ENCODE measurements around the gene BLMH. TPM values are rescaled to one million over a fixed set of nuclear protein-coding genes. Genes with fewer than 3 reads are reported as not detected.
"Not testable (repeated sequence)": the region's sequence is repeated elsewhere in the genome, so short reads cannot be mapped to it uniquely, and the experiment has no call there.

The BLMH gene
- polyA plus RNA-seq, 1 experiment: 10.7 TPM

- ChIA-PET POLR2A (no interaction called here), CTCF (no interaction called here)
- Histone ChIP-seq H3K4me3 (ENCODE audit: low read depth, low read length) (no peak overlapping the region), H3K36me3 (ENCODE audit: control insufficient read depth, insufficient read depth, low read length) (no peaks in the 10 kb centered on the region), H3K27me3 (ENCODE audit: control insufficient read depth, insufficient read depth, low read length) (peaks cover 36% of the 10 kb centered on the region)
- DNase-seq (ENCODE audit: low read depth): no peak
- TF ChIP-seq, protein P1, sequence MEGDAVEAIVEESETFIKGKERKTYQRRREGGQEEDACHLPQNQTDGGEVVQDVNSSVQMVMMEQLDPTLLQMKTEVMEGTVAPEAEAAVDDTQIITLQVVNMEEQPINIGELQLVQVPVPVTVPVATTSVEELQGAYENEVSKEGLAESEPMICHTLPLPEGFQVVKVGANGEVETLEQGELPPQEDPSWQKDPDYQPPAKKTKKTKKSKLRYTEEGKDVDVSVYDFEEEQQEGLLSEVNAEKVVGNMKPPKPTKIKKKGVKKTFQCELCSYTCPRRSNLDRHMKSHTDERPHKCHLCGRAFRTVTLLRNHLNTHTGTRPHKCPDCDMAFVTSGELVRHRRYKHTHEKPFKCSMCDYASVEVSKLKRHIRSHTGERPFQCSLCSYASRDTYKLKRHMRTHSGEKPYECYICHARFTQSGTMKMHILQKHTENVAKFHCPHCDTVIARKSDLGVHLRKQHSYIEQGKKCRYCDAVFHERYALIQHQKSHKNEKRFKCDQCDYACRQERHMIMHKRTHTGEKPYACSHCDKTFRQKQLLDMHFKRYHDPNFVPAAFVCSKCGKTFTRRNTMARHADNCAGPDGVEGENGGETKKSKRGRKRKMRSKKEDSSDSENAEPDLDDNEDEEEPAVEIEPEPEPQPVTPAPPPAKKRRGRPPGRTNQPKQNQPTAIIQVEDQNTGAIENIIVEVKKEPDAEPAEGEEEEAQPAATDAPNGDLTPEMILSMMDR (IDR thresholded peaks at IDR 0.05; ENCODE audit: insufficient read depth, low read depth, low read length): no peak
Observed at GRCh38 chr17:30234964-30235363, 56.8 kb downstream of the BLMH start.

GRCh38 chr17:30234296-30234695, 57.4 kb downstream of the BLMH start:
- no peaks in the 10 kb centered on the region for H3K36me3 ChIP-seq (ENCODE audit: control insufficient read depth, insufficient read depth, low read length)
- H3K27me3 ChIP-seq (ENCODE audit: control insufficient read depth, insufficient read depth, low read length): peaks cover 35% of the 10 kb centered on the region
- CTCF ChIA-PET: no interaction called here
- POLR2A ChIA-PET: no interaction called here
- TF ChIP-seq, protein P1 (IDR thresholded peaks at IDR 0.05; ENCODE audit: insufficient read depth, low read depth, low read length): no peak
- H3K4me3 ChIP-seq (ENCODE audit: low read depth, low read length): no peak overlapping the region
- no peak for DNase-seq (ENCODE audit: low read depth)

DNA sequence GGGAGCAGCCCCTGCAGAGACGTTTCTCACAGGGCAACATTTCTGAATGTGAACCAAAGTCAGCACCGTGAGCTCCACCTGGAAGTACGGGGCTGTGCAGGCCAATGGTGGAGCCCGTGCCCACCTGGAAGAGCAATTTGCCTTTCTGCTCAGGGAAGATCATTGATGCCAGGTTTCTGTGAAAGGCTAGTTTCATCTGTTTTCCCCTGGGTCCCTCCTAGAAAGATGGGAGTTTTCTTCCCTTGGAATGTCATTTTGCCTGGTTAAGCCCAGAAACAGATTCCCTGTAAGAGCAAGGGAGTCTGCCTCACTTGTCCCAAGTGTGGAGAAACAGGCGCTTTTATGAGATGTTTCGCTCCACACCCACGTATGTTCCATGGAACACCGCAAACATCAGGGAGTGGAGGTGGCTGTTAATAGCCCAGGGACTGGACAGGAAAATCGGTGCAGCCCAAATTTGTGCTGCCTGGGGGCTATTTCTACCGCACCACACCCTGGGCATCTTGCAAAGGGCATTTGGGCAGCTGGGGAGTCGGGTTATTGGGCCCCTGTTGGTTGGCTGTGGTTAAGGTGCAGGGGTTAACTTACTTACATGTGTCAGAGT, 58.8 kb downstream of the BLMH start:
- TF ChIP-seq, protein P1 (IDR thresholded peaks at IDR 0.05; ENCODE audit: insufficient read depth, low read depth, low read length): no peak
- H3K27me3 ChIP-seq (ENCODE audit: control insufficient read depth, insufficient read depth, low read length): peaks cover 35% of the 10 kb centered on the region
- H3K36me3 ChIP-seq (ENCODE audit: control insufficient read depth, insufficient read depth, low read length): no peaks in the 10 kb centered on the region
- POLR2A ChIA-PET: no interaction called here
- no peak for DNase-seq (ENCODE audit: low read depth)
- CTCF ChIA-PET: interaction anchor here (0.8 kb wide), 1 partner anchor 11 kb away, joined by 3 read pairs; no protein-coding TSS in a partner anchor
- no peak overlapping the region for H3K4me3 ChIP-seq (ENCODE audit: low read depth, low read length)

- Histone ChIP-seq H3K36me3 (ENCODE audit: control insufficient read depth, insufficient read depth, low read length) (no peaks in the 10 kb centered on the region), H3K4me3 (ENCODE audit: low read depth, low read length) (no peak overlapping the region), H3K27me3 (ENCODE audit: control insufficient read depth, insufficient read depth, low read length) (peaks cover 32% of the 10 kb centered on the region)
- ChIA-PET CTCF (interaction anchor here (1.0 kb wide), 1 partner anchor 10 kb away, joined by 3 read pairs; no protein-coding TSS in a partner anchor), POLR2A (interaction anchor here (0.6 kb wide), 1 partner anchor 69 kb away, joined by 5 read pairs; no protein-coding TSS in a partner anchor)
- no peak for DNase-seq (ENCODE audit: low read depth)
- TF ChIP-seq, protein P1 (IDR thresholded peaks at IDR 0.05; ENCODE audit: insufficient read depth, low read depth, low read length): no peak
Observed at GRCh38 chr17:30232015-30232823, 59.5 kb downstream of the BLMH start.

GRCh38 chr17:30230596-30231125, 61.1 kb downstream of the BLMH start:
- POLR2A ChIA-PET: no interaction called here
- H3K27me3 ChIP-seq (ENCODE audit: control insufficient read depth, insufficient read depth, low read length): peaks cover 30% of the 10 kb centered on the region
- CTCF ChIA-PET: no interaction called here
- no peaks in the 10 kb centered on the region for H3K36me3 ChIP-seq (ENCODE audit: control insufficient read depth, insufficient read depth, low read length)
- DNase-seq (ENCODE audit: low read depth): no peak
- TF ChIP-seq, protein P1 (IDR thresholded peaks at IDR 0.05; ENCODE audit: insufficient read depth, low read depth, low read length): no peak
- no peak overlapping the region for H3K4me3 ChIP-seq (ENCODE audit: low read depth, low read length)

DNA sequence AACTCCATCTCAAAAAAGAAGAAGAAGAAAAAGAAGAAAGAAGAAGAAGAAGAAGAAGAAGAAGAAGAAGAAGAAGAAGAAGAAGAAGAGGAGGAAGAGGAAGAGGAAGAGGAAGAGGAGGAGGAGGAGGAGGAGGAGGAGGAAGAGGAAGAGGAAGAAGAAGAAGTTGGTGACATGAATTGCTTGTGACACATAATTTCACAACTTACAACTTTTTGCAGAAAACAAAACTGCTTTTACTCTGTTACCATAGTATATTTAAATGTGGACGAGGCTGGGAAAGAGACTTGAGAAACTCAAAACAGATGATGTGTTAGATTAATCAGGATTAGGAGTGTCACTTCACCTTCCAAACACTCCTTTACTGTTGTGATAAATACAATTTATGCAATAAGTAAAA, 61.7 kb downstream of the BLMH start:
- CTCF ChIA-PET; DNase-seq (ENCODE audit: low read depth); H3K4me3 ChIP-seq (ENCODE audit: low read depth, low read length); POLR2A ChIA-PET; H3K36me3 ChIP-seq (ENCODE audit: control insufficient read depth, insufficient read depth, low read length): not testable (repeated sequence)
- H3K27me3 ChIP-seq (ENCODE audit: control insufficient read depth, insufficient read depth, low read length): peaks cover 26% of the 10 kb centered on the region
